GM21447 (cell line): Measurements from ENCODE around the gene CA11.

Experiments used
- ATAC-seq: cut with Tn5 transposase; IDR thresholded peaks from one replicate; pipeline ENCODE4 v1.9.1; 2021; ENCODE audit not compliant: unreplicated experiment

Gene CA11

GRCh38 chr19:48588670-48589401 is 57.2 kb downstream of the CA11 start:
- no peak for ATAC-seq
